Naive thymus-derived CD8-positive, alpha-beta T cell (primary cell): Measurements from ENCODE around the gene KIF1B. TPM values are rescaled to one million over a fixed set of nuclear protein-coding genes. Genes with fewer than 3 reads are reported as not detected.

Experiments
- ATAC-seq, 2 donors: fragments of 150-1000 bp; cut with Tn5 transposase in 1 of 2; sonication (Bioruptor Pico), chemical (Tn5 transposase) in 1 of 2; 1 replicate in 1 of 2; 2 replicates in 1 of 2; pipeline ENCODE4 v1.10.0; 2021; ENCODE audit warnings: mild to moderate bottlenecking in 2 of 2, moderate library complexity in 2 of 2
- POLR2A ChIA-PET: fragments of 350-600 bp; sonication (Branson Sonifier 250); formaldehyde crosslinking; loops from one replicate; lab custom pipeline; 2021; ENCODE audit warnings: antibody characterized with exemption; lab: Charles Lee
- DNase-seq, 10 donors: peaks; one replicate each; pipeline versions ENCODE4 v3.0.0 to v3.0.0-alpha.2; 2020 to 2022
- H3K27ac Mint-ChIP-seq, 10 donors: one replicate each; pipeline ENCODE4 v1.8.0; 2020 to 2022; ENCODE audit warnings: mild to moderate bottlenecking in 10 of 10, mixed read lengths in 10 of 10, moderate library complexity in 4 of 10, inconsistent platforms in 1 of 10
- H3K27me3 Mint-ChIP-seq, 5 donors: one replicate each; pipeline ENCODE4 v1.8.0; 2021 to 2022; ENCODE audit warnings: mixed read lengths in 5 of 5
- H3K36me3 Mint-ChIP-seq, 3 donors: one replicate each; pipeline ENCODE4 v1.8.0; 2020 to 2022; ENCODE audit warnings: mixed read lengths in 3 of 3, mild to moderate bottlenecking in 2 of 3, inconsistent platforms in 1 of 3
- H3K4me1 Mint-ChIP-seq, 4 donors: one replicate each; pipeline ENCODE4 v1.8.0; 2021 to 2022; ENCODE audit warnings: mixed read lengths in 4 of 4
- H3K4me3 Mint-ChIP-seq, 10 donors: one replicate each; pipeline ENCODE4 v1.8.0; 2020 to 2022; ENCODE audit warnings: mild to moderate bottlenecking in 10 of 10, mixed read lengths in 10 of 10, moderate library complexity in 6 of 10, inconsistent platforms in 1 of 10
- H3K9me3 Mint-ChIP-seq, 9 donors: one replicate each; pipeline ENCODE4 v1.8.0; 2020 to 2022; ENCODE audit warnings: mixed read lengths in 9 of 9, mild to moderate bottlenecking in 3 of 9, inconsistent platforms in 1 of 9, moderate library complexity in 1 of 9
- polyA plus RNA-seq, 3 donors: library from polyadenylated mRNA; unstranded; fragments of 300-500 nt; fragmentation: Illumina TruSeq; gene quantifications; one replicate each; pipeline ENCODE4 v1.2.3, GENCODE V29; 2021
- total RNA-seq, 8 experiments: library from RNA in 2 of 8; stranded (reverse) in 2 of 8; gene quantifications; one replicate each; pipeline ENCODE4 v1.2.3 and lab custom pipeline; 2021 to 2026

Gene KIF1B
- total and polyA plus RNA-seq, 5 experiments from 2014 or later = 0.70 to 11.4 (median 2.1) TPM

- no peak overlapping the region for H3K4me3 Mint-ChIP-seq
- peaks cover 0 to 26% (median 26%) of the 10 kb centered on the region in 3 donors for H3K36me3 Mint-ChIP-seq
- POLR2A ChIA-PET = no interaction called here
- no peaks in the 10 kb centered on the region for H3K4me1 Mint-ChIP-seq
- H3K9me3 Mint-ChIP-seq = no peaks in the 10 kb centered on the region
- DNase-seq (no peak), ATAC-seq (no peak)
- no peak overlapping the region for H3K27ac Mint-ChIP-seq
- no peaks in the 10 kb centered on the region for H3K27me3 Mint-ChIP-seq
Observed at GRCh38 chr1:10328180-10328963, 118.0 kb downstream of the KIF1B start.

DNA sequence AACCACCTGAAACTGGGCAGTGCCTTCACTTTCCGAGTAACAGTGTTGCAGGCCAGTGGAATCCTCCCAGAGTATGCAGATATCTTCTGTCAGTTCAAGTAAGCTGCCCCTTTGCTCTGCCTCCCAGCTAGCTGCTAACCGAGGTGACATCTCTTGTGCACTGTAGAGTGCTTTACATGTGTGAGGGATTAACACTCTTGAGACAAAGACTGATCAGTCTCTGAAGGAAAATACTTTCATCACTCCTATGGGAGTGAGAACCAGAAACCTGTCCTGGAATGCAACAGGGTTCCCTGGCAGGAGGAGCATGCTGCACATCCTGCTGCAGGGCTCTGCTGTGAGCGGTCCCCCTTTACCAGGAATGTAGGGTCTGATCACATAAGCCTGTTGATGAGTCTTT, 127.1 kb downstream of the KIF1B start:
- Mint-ChIP-seq H3K9me3 (no peaks in the 10 kb centered on the region), H3K4me1 (no peaks in the 10 kb centered on the region), H3K36me3 (peaks cover 0 to 51% (median 17%) of the 10 kb centered on the region in 3 donors), H3K27me3 (no peaks in the 10 kb centered on the region), H3K4me3 (no peak overlapping the region), H3K27ac (peak overlapping the region in 1 of 10 donors; percentile 31)
- POLR2A ChIA-PET = no interaction called here
- ATAC-seq = no peak
- DNase-seq = no peak

DNA sequence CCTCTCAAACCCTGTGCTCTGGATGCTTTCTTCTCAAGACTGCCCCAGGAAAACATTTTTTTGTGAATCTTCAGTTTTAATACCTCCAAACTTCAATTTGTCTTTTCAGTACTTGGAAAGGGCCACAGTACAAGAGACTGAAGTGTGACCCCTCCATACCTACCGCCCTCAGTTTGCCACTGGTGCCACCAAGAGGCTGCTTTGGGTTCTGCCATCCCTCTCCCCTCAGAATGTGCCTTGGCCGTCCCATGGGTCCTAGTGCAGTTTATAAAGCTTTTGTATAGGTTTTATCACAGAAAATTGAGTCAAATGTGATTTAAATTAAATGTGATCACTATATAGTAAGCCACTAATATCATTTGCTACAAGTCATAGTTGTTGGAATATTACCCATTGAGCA, 127.7 kb downstream of the KIF1B start:
- Mint-ChIP-seq H3K4me3 (no peak overlapping the region), H3K27me3 (no peaks in the 10 kb centered on the region), H3K36me3 (peaks cover 2 to 55% (median 19%) of the 10 kb centered on the region in 3 donors), H3K9me3 (no peaks in the 10 kb centered on the region), H3K4me1 (no peaks in the 10 kb centered on the region), H3K27ac (peak overlapping the region in 1 of 10 donors; percentile 31)
- POLR2A ChIA-PET = no interaction called here
- DNase-seq (peak in 5 of 10 donors; percentile 4 to 21 (median 10)), ATAC-seq (peak; percentile 52 to 60)

- POLR2A ChIA-PET = no interaction called here
- Mint-ChIP-seq H3K9me3 (no peaks in the 10 kb centered on the region), H3K4me1 (no peaks in the 10 kb centered on the region), H3K27me3 (no peaks in the 10 kb centered on the region), H3K27ac (no peak overlapping the region), H3K36me3 (peaks cover 5 to 58% (median 19%) of the 10 kb centered on the region in 3 donors), H3K4me3 (no peak overlapping the region)
- ATAC-seq = no peak
- DNase-seq = no peak
Observed at GRCh38 chr1:10338611-10339010, 128.2 kb downstream of the KIF1B start.

DNA sequence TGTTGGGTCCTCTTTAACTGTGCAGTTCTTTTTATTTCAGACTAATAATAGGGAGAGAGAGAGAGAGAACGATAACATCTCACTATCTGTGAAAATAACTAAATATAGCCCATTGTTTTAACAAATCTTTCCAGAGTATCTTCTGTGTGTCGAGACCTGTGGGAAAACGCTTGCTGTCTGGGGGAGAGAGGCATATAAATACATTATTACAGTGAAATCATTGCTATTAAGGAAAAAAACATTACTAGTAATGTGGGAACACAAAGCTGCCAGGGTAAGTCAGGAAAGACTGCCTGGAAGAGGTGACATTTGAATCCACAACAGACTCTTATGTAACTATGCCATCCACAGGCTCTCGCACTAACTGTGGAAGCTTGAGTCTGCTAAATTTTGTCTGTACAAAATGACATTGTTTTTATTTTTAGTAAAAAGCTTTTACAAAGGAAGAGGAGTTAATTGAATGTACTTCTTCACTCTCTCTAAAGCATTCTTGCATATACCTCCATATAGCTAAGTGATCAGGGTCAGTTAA, 128.7 kb downstream of the KIF1B start:
- POLR2A ChIA-PET = no interaction called here
- Mint-ChIP-seq H3K4me1 (no peaks in the 10 kb centered on the region), H3K27ac (no peak overlapping the region), H3K4me3 (no peak overlapping the region), H3K9me3 (no peaks in the 10 kb centered on the region), H3K27me3 (no peaks in the 10 kb centered on the region), H3K36me3 (peaks cover 5 to 61% (median 21%) of the 10 kb centered on the region in 3 donors)
- ATAC-seq (no peak), DNase-seq (no peak)

DNA sequence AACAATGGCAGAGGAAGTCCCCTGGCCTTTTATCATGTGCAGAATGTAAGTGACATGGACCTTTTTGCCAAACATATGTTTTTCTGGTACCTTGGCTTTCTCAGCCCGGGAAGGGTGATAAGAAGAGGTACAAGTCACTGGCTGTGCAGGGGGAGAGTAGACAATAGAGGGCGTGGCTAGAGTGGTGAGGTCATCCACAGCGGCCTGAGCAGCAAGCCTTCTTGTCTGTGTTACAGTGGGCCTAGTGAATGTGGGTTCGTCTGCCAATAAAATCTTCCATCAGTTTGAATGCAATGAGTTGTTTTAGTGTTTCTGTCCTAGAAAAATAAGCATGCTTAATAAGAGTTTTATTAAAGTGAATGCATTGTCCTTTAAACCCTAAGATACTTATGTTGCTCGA, 129.4 kb downstream of the KIF1B start:
- no peak overlapping the region for H3K27ac Mint-ChIP-seq
- POLR2A ChIA-PET = no interaction called here
- H3K4me3 Mint-ChIP-seq = no peak overlapping the region
- DNase-seq = no peak
- H3K9me3 Mint-ChIP-seq = no peaks in the 10 kb centered on the region
- no peak for ATAC-seq
- H3K4me1 Mint-ChIP-seq = no peaks in the 10 kb centered on the region
- peaks cover 5 to 56% (median 19%) of the 10 kb centered on the region in 3 donors for H3K36me3 Mint-ChIP-seq
- no peaks in the 10 kb centered on the region for H3K27me3 Mint-ChIP-seq

DNA sequence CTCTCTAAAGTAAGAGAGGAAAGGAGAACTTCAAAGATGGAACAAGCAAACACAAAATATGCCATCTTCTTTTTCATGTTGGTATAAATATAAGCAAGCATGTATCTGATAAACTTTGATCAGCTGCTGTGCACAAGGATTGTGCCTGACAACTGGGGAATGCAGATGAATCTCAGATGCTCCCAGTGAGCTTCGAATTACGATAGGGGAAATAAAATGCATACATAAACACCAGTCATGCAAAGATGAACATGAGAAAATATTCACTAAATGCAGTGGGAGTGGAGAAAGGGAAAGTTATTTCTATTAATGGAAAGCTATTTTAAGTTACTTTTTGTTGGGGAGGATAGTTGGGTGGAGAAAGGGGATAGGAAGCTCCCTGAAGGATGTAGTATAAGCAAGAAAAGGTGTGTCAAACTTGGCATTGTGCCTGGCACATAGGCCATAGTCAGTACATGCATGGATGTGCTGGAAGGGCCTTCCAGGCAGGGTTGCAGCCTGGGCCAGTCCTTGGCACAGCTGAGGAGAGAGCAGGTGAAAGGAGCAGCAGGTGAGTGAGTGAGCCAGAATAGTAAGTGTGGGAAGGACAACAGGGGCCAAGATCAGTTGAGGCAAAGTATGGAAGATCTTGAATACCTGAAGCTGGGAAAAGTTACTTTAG, 130.7 kb downstream of the KIF1B start:
- Mint-ChIP-seq H3K27ac (no peak overlapping the region), H3K4me3 (no peak overlapping the region), H3K36me3 (peaks cover 5 to 51% (median 16%) of the 10 kb centered on the region in 3 donors), H3K9me3 (no peaks in the 10 kb centered on the region), H3K27me3 (no peaks in the 10 kb centered on the region), H3K4me1 (no peaks in the 10 kb centered on the region)
- POLR2A ChIA-PET = no interaction called here
- ATAC-seq (no peak), DNase-seq (no peak)

DNA sequence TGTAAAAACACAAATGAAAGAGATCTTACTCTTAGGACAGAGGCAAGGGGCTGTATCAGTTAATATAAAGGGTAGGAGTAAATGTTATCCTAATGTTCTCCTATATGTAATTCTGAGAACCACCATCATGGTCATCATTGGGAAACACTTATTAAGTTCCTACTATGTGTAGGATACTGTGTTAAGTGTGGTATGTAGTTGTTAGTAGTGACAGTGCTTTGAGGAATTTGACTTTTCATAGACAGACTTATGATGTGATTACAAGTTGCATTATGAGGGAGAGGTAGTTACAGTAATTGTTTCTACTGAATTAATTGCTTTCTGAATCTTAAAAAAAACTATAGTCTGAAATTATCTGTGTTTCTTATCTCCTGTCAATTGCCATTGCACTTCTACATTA, 136.7 kb downstream of the KIF1B start:
- Mint-ChIP-seq H3K9me3 (no peaks in the 10 kb centered on the region), H3K4me1 (no peaks in the 10 kb centered on the region), H3K4me3 (no peak overlapping the region), H3K36me3 (peaks cover 5 to 49% (median 16%) of the 10 kb centered on the region in 3 donors), H3K27ac (no peak overlapping the region), H3K27me3 (no peaks in the 10 kb centered on the region)
- DNase-seq (no peak), ATAC-seq (no peak)
- POLR2A ChIA-PET = no interaction called here

- ATAC-seq = no peak
- Mint-ChIP-seq H3K4me3 (no peak overlapping the region), H3K27ac (no peak overlapping the region), H3K27me3 (no peaks in the 10 kb centered on the region), H3K4me1 (no peaks in the 10 kb centered on the region), H3K9me3 (no peaks in the 10 kb centered on the region), H3K36me3 (peaks cover 0 to 22% (median 7%) of the 10 kb centered on the region in 3 donors)
- DNase-seq = no peak
- POLR2A ChIA-PET = no interaction called here
Observed at GRCh38 chr1:10353282-10353681, 142.9 kb downstream of the KIF1B start.

DNA sequence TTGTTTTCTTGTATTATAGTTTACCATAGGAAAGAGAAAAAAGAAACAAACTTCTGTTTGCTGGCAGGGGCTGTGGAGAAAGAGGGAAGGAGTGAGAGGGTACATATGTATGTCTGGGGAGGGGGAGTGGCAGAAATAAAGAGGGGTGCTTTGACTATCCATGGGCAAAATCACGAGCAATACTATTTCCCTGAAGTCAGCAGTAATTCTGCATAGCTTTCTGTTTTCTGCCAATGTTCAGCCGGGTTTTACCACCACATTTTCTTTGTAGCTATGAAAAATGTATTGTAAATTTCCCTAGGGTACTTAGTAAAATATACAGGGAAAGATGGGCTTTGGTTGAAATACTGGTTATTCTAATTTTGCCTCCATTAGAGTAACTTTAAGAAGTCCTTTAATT, 143.3 kb downstream of the KIF1B start:
- Mint-ChIP-seq H3K36me3 (peaks cover 0 to 18% (median 3%) of the 10 kb centered on the region in 3 donors), H3K27me3 (no peaks in the 10 kb centered on the region), H3K9me3 (no peaks in the 10 kb centered on the region), H3K4me1 (no peaks in the 10 kb centered on the region), H3K4me3 (no peak overlapping the region), H3K27ac (no peak overlapping the region)
- DNase-seq (no peak), ATAC-seq (no peak)
- POLR2A ChIA-PET = no interaction called here

DNA sequence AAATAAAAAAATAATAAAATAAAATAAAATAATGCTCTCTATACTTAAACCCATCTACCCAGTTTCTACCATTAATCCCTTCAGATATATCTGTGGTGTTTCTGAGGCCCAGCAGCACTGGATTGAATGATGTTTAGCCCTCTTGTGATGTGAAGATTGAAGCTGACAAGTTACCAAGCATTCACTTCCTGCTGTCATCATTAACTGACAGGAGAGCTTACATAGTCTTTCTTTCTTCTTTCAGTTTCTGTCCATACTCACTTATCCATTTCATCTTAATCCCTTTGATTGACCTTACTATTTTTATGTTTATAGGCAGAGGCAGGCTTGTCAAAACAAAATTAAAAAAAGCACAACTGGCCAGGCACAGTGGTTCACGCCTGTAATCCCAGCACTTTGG, 149.7 kb downstream of the KIF1B start:
- DNase-seq = no peak
- no peak overlapping the region for H3K27ac Mint-ChIP-seq
- peaks cover 0 to 14% (median 4%) of the 10 kb centered on the region in 3 donors for H3K36me3 Mint-ChIP-seq
- POLR2A ChIA-PET = no interaction called here
- ATAC-seq = no peak
- no peaks in the 10 kb centered on the region for H3K4me1 Mint-ChIP-seq
- H3K9me3 Mint-ChIP-seq = no peaks in the 10 kb centered on the region
- H3K27me3 Mint-ChIP-seq = no peaks in the 10 kb centered on the region
- no peak overlapping the region for H3K4me3 Mint-ChIP-seq

- DNase-seq = no peak
- POLR2A ChIA-PET = no interaction called here
- H3K27ac Mint-ChIP-seq = no peak overlapping the region
- H3K27me3 Mint-ChIP-seq = no peaks in the 10 kb centered on the region
- no peaks in the 10 kb centered on the region for H3K4me1 Mint-ChIP-seq
- no peaks in the 10 kb centered on the region for H3K9me3 Mint-ChIP-seq
- no peak for ATAC-seq
- no peak overlapping the region for H3K4me3 Mint-ChIP-seq
- peaks cover 0 to 20% (median 11%) of the 10 kb centered on the region in 3 donors for H3K36me3 Mint-ChIP-seq
Observed at GRCh38 chr1:10361515-10361914, 151.1 kb downstream of the KIF1B start.

DNA sequence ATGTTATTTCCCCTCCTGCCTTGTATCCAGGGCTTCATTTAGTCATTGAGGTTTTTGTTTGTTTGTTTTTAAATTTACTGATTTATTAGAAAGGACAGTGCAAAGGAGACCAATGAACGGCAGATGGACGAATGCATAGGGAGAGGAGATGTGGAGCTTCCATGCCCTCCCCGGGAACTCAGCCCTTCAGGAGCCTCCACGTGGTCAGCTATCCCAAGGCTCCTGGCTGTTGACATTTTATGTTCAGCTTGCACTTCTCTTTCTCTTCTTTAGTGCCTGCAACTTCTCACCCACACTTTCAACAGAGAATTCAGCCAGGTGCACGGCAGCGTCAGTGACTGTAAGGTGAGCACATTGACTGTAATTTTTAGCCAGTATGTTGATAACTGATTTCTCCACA, 157.8 kb downstream of the KIF1B start:
- Mint-ChIP-seq H3K36me3 (peaks cover 0 to 17% (median 9%) of the 10 kb centered on the region in 3 donors), H3K4me3 (no peak overlapping the region), H3K4me1 (no peaks in the 10 kb centered on the region), H3K9me3 (no peaks in the 10 kb centered on the region), H3K27me3 (no peaks in the 10 kb centered on the region), H3K27ac (no peak overlapping the region)
- DNase-seq (no peak), ATAC-seq (no peak)
- POLR2A ChIA-PET = no interaction called here
